Articular chondrocyte of knee joint (primary cell): Measurements from ENCODE around the gene SIRT2. TPM values are rescaled to one million over a fixed set of nuclear protein-coding genes. Genes with fewer than 3 reads are reported as not detected.

ENCODE experiments used
- total RNA-seq: library from RNA; depleted of rRNA; stranded (reverse); fragments of >200 nt; gene quantifications from 2 replicates; pipeline ENCODE4 v1.2.3, GENCODE V29; 2012

Gene SIRT2
- 41.7 and 49.8 TPM in 2 replicates for total RNA-seq

GRCh38 chr19:38899447-38900201 is at the start of gene SIRT2, which contains the start of gene NFKBIB:
Gene SIRT2, minus strand, starts transcription at chr19:38899618. Its CDS starts 97 bp downstream, at chr19:38899521.
Gene NFKBIB, plus strand, starts transcription at chr19:38899969. Its CDS starts 64 bp downstream, at chr19:38900033.

GRCh38 chr19:38930776-38931520 is 31.5 kb upstream of the SIRT2 start, which contains the start of gene MRPS12:
Gene MRPS12, plus strand, starts transcription at chr19:38930944. Its CDS starts 351 bp downstream, at chr19:38931295.

GRCh38 chr19:38929929-38930775 is 30.7 kb upstream of the SIRT2 start, which contains the start of gene SARS2:
Gene SARS2, minus strand, starts transcription at chr19:38930763. Its CDS starts 27 bp downstream, at chr19:38930736.

GRCh38 chr19:38877781-38878574 is 21.4 kb downstream of the SIRT2 start, which contains the start of gene RINL:
Gene RINL, minus strand, starts transcription at chr19:38878275. Its CDS starts 1,533 bp downstream, at chr19:38876742.

GRCh38 chr19:38849860-38850435 is 49.5 kb downstream of the SIRT2 start, which contains the start of gene HNRNPL:
Gene HNRNPL, minus strand, starts transcription at chr19:38849986. Its CDS starts 20 bp downstream, at chr19:38849966.

Other genes with a start within 250 kb of the SIRT2 start
- 0.13 and 0.43 TPM in 2 replicates for gene CAPN12, start 155.1 kb downstream of the SIRT2 start, total RNA-seq
- gene LGALS7, start 126.1 kb downstream of the SIRT2 start, total RNA-seq = not detected in 2 replicates
- gene LGALS7B, start 110.4 kb downstream of the SIRT2 start, total RNA-seq = not detected in 2 replicates
- gene LGALS4, start 86.7 kb downstream of the SIRT2 start, total RNA-seq = 0.22 TPM in 1 of 2 replicates, not detected in the other
- gene ECH1, start 67.8 kb downstream of the SIRT2 start, total RNA-seq = 27.8 and 28.0 TPM in 2 replicates
- 240 and 255 TPM in 2 replicates for gene HNRNPL, start 49.6 kb downstream of the SIRT2 start, total RNA-seq
- gene RINL, start 21.3 kb downstream of the SIRT2 start, total RNA-seq = 3.6 and 3.9 TPM in 2 replicates
- 7.8 TPM in 2 replicates for gene NFKBIB, start 351 bp upstream of the SIRT2 start, total RNA-seq
- not detected in 2 replicates for gene CCER2, start 12.6 kb upstream of the SIRT2 start, total RNA-seq
- 10.2 and 14.1 TPM in 2 replicates for gene SARS2, start 31.1 kb upstream of the SIRT2 start, total RNA-seq
- 17.1 and 19.2 TPM in 2 replicates for gene MRPS12, start 31.3 kb upstream of the SIRT2 start, total RNA-seq
- 28.4 and 30.3 TPM in 2 replicates for gene FBXO17, start 76.1 kb upstream of the SIRT2 start, total RNA-seq
- 1.8 and 6.7 TPM in 2 replicates for gene FBXO27, start 132.9 kb upstream of the SIRT2 start, total RNA-seq
- gene ACP7, start 184.8 kb upstream of the SIRT2 start, total RNA-seq = not detected in 2 replicates
- 8.2 and 11.0 TPM in 2 replicates for gene PAK4, start 226.2 kb upstream of the SIRT2 start, total RNA-seq